Measurements from ENCODE around the gene CCDC122.

DNA sequence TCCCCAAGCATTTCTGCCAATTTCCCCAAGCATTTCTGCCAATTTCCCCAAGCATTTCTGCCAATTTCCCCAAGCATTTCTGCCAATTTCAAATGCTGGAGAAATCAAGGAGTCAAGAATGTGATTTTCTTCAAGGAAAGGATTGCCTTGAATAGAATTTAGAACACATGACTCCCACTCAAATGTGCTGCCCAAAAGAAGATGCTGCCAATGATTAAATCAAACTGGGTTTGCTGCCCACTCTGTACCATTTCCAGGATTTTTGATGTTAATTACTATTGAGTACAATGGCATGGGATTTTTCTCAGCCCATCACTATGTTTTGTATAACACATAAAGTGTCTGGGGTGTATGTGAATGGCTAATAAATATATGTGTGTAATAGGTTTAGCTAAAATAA is 70.9 kb downstream of the CCDC122 start:
- TF ChIP-seq, protein P1, sequence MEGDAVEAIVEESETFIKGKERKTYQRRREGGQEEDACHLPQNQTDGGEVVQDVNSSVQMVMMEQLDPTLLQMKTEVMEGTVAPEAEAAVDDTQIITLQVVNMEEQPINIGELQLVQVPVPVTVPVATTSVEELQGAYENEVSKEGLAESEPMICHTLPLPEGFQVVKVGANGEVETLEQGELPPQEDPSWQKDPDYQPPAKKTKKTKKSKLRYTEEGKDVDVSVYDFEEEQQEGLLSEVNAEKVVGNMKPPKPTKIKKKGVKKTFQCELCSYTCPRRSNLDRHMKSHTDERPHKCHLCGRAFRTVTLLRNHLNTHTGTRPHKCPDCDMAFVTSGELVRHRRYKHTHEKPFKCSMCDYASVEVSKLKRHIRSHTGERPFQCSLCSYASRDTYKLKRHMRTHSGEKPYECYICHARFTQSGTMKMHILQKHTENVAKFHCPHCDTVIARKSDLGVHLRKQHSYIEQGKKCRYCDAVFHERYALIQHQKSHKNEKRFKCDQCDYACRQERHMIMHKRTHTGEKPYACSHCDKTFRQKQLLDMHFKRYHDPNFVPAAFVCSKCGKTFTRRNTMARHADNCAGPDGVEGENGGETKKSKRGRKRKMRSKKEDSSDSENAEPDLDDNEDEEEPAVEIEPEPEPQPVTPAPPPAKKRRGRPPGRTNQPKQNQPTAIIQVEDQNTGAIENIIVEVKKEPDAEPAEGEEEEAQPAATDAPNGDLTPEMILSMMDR (IDR thresholded peaks at IDR 0.05; ENCODE audit: low read length): no peak
- TF ChIP-seq EZH2 (optimal IDR thresholded peaks at IDR 0.05; ENCODE audit: low read depth, low read length): no peak

Data from MM.1S (cell line).